ENCODE measurements around the gene SETD5.

The SETD5 gene

DNA sequence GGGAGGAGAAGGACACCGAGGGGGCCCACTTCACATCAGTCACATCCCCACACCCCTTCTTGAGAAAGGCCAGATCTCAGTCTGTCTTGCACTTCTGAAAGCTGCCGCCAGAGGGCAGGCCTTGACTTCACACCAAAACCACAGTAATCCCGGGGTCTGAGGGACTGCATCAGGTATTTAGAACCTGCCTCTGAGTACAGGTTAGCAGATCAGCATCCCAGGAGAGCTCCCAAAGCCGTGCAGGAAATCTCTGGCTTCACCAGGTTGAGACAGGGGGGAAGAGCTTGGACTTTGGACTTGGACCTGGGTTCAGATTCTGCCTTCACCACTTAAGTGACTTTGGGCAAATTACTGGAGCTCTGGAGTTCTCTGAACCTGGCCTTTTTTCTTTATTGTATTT, 105.9 kb downstream of the SETD5 start:
- peak; percentile 81 for DNase-seq (ENCODE audit: low spot score)
- in situ Hi-C loops (cut with MboI; ENCODE audit: low pct_unique_long_range_greater_than_20kb, low sequenced_read_pairs, unreplicated experiment), result no loop called here
- TF ChIP-seq, protein P1, sequence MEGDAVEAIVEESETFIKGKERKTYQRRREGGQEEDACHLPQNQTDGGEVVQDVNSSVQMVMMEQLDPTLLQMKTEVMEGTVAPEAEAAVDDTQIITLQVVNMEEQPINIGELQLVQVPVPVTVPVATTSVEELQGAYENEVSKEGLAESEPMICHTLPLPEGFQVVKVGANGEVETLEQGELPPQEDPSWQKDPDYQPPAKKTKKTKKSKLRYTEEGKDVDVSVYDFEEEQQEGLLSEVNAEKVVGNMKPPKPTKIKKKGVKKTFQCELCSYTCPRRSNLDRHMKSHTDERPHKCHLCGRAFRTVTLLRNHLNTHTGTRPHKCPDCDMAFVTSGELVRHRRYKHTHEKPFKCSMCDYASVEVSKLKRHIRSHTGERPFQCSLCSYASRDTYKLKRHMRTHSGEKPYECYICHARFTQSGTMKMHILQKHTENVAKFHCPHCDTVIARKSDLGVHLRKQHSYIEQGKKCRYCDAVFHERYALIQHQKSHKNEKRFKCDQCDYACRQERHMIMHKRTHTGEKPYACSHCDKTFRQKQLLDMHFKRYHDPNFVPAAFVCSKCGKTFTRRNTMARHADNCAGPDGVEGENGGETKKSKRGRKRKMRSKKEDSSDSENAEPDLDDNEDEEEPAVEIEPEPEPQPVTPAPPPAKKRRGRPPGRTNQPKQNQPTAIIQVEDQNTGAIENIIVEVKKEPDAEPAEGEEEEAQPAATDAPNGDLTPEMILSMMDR (IDR thresholded peaks at IDR 0.05; ENCODE audit: extremely low read depth, insufficient read depth, missing control alignments), result peak; percentile 96

DNA sequence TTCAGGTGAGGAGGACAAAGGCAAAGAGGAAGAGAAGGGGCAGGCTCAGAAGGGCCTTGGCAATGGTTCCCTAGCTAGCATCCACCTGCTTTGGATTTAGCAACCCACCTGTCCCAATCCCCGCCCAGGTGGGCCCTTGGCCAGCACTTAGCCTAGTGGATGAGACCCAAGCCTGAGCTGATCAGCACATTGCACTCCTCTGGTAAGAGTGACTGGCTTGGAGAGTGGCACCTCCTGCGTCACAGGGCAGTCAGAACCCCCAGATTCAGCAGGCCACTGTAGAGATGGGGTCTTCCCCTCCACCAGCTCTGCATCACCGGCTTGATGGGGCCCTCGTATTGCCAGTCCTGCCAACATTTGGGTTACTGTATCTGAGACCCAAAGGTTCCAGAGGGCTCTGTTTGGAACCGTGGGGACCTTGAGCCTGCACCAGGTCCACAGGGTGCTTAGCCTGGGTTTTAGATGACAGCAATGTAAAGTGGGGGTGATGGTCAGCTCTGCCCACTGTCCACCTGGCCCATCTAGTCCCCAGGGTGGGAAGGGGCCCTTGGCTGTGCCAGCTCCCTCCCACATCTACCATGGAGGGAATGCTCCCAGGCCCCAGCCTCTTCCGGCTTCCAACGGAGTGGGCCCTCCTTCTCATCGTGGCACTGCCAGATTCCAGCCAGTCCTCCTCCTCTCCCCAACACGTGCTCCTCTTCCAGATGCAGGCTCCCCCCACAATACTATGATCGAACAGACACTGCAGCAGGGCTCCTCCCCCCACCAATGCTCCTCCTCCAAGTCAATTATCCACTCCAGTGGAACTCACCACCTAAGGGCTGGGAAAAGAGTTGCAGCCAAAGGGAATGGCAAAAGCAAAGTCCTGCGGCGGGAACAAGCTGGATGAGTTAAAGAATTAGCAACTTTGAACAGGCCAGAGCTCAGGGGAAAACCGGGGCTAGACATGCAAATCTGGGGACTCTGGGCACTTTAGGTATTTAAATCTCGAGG, 110.5 kb downstream of the SETD5 start:
- in situ Hi-C loops (cut with MboI; ENCODE audit: low pct_unique_long_range_greater_than_20kb, low sequenced_read_pairs, unreplicated experiment), result no loop called here
- no peak for DNase-seq (ENCODE audit: low spot score)
- TF ChIP-seq, protein P1 (IDR thresholded peaks at IDR 0.05; ENCODE audit: extremely low read depth, insufficient read depth, missing control alignments), result no peak

DNA sequence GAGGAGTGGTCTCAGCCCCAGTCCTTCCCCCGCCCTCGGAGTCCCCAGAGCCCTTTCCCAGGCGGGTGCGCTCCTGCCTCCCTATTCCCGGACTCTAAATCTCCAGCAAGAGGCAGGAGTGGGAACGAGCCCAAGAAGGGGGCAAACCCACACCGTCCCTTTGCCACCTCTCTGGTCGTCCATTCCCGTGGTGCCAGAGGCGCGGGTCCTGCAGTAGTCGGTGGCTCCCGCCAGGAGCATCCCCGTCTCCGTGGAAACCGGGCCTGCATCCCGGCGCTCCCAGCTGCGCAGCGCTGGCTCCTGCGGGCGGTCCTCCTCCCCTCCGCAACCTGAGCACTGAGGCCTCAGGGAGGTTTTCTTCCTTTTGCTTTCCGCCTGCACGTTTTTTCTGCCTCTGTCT, 111.4 kb downstream of the SETD5 start:
- TF ChIP-seq, protein P1 (IDR thresholded peaks at IDR 0.05; ENCODE audit: extremely low read depth, insufficient read depth, missing control alignments), result no peak
- DNase-seq (ENCODE audit: low spot score), result no peak
- in situ Hi-C loops (cut with MboI; ENCODE audit: low pct_unique_long_range_greater_than_20kb, low sequenced_read_pairs, unreplicated experiment), result no loop called here

DNA sequence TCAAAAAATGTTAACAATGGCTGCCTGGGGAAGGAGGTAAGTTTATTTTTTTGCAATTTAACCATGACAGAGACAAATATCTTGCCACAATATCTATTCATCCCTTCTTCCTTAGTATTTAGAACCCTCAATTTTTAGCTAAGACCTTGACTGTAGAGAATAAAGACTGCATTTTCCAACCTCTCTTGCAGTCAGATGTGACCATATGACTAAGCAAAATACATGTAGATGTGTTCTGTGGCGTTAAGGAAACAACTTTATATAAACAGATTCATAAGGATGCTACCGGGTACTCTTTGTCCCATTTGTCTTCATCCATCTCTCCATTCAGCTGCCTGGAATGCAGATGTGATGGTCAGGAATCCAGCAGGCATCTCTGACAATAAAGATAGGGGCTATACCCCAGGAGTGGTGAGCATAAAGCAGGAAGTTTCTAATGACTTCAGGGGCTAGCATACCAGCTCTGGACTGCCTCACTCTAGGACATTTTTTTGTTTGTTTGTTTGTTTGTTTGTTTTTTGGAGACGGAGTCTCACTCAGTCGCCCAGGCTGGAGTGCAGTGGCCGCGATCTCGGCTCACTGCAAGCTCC, 115.1 kb downstream of the SETD5 start:
- no peak for DNase-seq (ENCODE audit: low spot score)
- in situ Hi-C loops (cut with MboI; ENCODE audit: low pct_unique_long_range_greater_than_20kb, low sequenced_read_pairs, unreplicated experiment), result no loop called here
- TF ChIP-seq, protein P1 (IDR thresholded peaks at IDR 0.05; ENCODE audit: extremely low read depth, insufficient read depth, missing control alignments), result no peak

DNA sequence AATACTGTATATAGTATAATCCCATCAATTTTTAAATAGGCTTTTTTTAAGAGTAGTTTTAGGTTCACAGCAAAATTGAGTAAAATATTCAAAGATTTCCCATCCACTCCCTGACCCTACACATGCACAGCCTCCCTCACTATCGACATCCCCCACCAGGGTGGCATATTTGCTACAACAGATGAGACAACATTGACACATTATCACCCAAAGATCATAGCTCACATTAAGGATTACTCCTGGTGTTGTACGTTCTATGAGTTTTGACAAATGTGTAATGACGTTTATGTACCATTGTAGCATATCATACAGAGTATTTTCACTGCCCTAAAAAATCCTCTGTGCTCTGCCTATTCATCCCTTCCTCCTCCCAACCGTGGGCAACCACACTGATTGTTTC, 116.9 kb downstream of the SETD5 start:
- TF ChIP-seq, protein P1 (IDR thresholded peaks at IDR 0.05; ENCODE audit: extremely low read depth, insufficient read depth, missing control alignments), result no peak
- in situ Hi-C loops (cut with MboI; ENCODE audit: low pct_unique_long_range_greater_than_20kb, low sequenced_read_pairs, unreplicated experiment), result no loop called here
- DNase-seq (ENCODE audit: low spot score), result no peak

GRCh38 chr3:9514956-9515355, 117.5 kb downstream of the SETD5 start:
- in situ Hi-C loops (cut with MboI; ENCODE audit: low pct_unique_long_range_greater_than_20kb, low sequenced_read_pairs, unreplicated experiment), result no loop called here

More at GRCh38 chr3:9514956-9515355, 117.5 kb downstream of the SETD5 start:
- no peak for DNase-seq (ENCODE audit: low spot score)
- TF ChIP-seq, protein P1 (IDR thresholded peaks at IDR 0.05; ENCODE audit: extremely low read depth, insufficient read depth, missing control alignments), result no peak

All from GM13977 (cell line).